Measurements from ENCODE around the gene NTMT1. TPM values are rescaled to one million over a fixed set of nuclear protein-coding genes. Genes with fewer than 3 reads are reported as not detected.
A peak's percentile ranks its signal among the peaks of the same experiment; 100 is the strongest.

Gene NTMT1
- total and polyA plus RNA-seq, 9 of the 15 experiments (the other 6 are each of a cell fraction or from before 2014, with no cell fraction given): 42.1 to 116 (median 74.7) TPM

DNA sequence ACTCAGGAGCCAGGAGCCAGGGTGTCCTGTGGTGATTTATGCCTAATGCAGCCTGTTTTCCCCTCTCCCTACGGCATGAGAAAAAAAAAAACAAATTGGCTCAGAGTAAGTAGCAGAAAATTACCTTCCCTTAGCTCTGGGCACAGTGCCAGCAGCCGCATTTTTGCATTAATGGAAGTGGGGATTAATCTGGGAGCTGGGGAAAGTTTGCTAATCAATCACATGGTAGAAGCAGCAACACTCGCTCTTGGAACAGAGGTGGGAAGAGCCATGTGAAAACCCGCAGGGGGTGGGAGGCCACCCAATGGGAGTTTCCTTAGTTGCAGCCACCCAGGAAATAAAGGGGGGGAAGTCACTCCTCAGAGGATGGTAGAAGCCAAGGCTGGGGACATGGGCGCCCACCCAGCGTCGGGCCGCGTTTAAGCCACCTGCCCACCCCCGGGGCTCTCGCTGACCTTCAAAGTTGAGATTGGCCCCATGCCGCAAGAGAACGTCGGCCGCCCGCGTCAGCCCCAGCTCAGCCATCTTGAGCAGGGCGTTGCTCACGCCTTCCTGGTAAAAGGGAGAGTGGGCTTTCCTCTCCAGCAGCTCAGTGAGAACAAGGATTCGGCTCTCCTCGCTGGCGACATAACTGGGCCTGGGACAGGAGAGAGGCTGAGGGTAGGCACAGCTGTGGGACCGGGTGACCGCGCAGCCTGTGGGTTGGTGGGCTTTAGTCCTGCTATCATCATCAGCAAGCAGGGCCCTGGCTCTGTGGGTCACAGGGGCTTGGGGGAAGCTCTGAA, 14.3 kb downstream of the NTMT1 start (continued):
- TF ChIP-seq CHD7 (IDR thresholded peaks at IDR 0.05; ENCODE audit: low read depth, low read length) (no peak), ZNF592 (IDR thresholded peaks at IDR 0.05) (no peak), BRD9 (IDR thresholded peaks at IDR 0.05; ENCODE audit: low read depth, partially characterized antibody) (no peak), NONO (IDR thresholded peaks at IDR 0.05; ENCODE audit: low read depth in 2 of 2, low read length in 1 of 2) (no peak), POLR2H (tag; IDR thresholded peaks at IDR 0.05; ENCODE audit: low read depth) (no peak), ARNT (IDR thresholded peaks at IDR 0.05) (no peak), HNRNPH1 (optimal IDR thresholded peaks at IDR 0.05; ENCODE audit: low read depth, low read length) (no peak), POLR2A (conservative IDR thresholded peaks at IDR 0.05) (no peak), YY1 (IDR thresholded peaks at IDR 0.05; ENCODE audit: borderline replicate concordance in 1 of 3, control insufficient read depth in 1 of 3, extremely low read depth in 1 of 3, insufficient read depth in 3 of 3, insufficient read length in 1 of 3, insufficient replicate concordance in 2 of 3, low read depth in 1 of 3, low read length in 2 of 3) (peak in 1 of 3 experiments; percentile 17), NFIC (IDR thresholded peaks at IDR 0.05) (peak; percentile 83), NFIX (CRISPR knock-in tag; IDR thresholded peaks at IDR 0.05; ENCODE audit: low read depth) (0 out of 2 replicates have a peak, but pooled peaks have one; percentile 13)

Data from K562 (cell line).